Measurements from ENCODE around the gene ITM2B.

- TF ChIP-seq CTCF (conservative IDR thresholded peaks at IDR 0.05; ENCODE audit: low read depth in 2 of 2) (no peak), EZH2 (IDR thresholded peaks at IDR 0.05; ENCODE audit: low read depth, unreplicated experiment) (no peak), POLR2AphosphoS5 (IDR thresholded peaks at IDR 0.05; ENCODE audit: low read depth) (no peak)
Measured at GRCh38 chr13:48244159-48244558, 11.2 kb downstream of the ITM2B start.

Data from GM23338 (cell line).